ENCODE measurements around the gene PTPRT.

PTPRT gene

DNA sequence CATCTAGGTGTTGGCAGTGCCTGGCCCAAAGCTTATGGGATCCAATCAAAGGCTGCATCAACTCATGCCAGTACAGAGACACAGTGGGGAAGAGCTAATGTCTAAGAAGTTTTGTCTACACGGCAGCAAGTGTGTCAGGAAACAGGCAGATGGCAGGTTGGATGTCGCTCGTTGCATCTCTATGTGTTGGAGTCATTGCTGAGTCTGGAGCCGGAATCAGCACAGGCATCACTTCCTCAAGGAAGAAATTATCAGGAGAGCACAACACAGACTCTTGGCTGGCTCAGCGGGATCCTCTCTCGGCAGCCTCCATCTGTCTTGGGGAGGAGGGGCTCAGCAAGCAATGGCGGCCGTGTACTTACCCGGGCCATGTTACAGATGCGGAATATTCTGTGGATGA lies 1104.3 kb downstream of the PTPRT start:
- DNase-seq, result no peak

DNA sequence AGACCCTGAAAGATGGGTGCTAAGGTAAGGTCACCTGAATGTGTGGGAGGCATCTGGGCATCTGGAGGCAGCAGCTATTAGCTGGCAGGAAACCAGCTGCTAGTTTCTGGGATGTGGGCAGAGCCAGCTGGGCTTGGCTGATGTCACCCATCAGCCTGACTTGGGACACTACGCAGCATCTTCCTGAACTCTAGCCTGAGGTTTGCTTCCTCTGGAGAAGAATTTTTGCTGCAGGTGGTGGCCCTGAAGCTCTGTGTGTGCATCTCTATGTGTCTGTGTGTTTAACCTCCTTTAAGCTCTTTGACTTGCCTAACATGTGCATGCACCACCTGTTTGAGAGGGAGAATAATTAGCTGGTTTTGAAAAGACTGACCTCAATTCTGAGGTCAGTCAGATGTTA lies 1106.4 kb downstream of the PTPRT start:
- no peak for DNase-seq

DNA sequence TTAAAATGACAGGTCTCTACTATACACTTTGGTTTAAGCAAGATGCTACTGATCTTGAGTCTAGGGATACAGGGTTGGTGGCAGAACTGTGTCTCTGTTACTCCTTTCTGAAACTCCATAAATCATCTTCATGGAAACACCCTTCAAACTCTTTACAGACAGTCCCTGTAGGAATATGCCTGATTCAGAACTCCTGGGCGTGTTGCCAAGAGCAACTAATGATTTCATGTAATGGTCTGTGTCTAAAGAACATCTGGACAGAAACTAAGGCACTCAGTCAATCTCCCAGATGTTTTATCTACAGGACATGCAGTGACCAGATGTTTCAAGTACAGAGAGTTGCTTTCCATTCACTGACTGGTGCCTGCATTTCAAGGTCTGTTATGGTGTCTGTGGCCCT lies 1107.1 kb downstream of the PTPRT start:
- no peak for DNase-seq

DNA sequence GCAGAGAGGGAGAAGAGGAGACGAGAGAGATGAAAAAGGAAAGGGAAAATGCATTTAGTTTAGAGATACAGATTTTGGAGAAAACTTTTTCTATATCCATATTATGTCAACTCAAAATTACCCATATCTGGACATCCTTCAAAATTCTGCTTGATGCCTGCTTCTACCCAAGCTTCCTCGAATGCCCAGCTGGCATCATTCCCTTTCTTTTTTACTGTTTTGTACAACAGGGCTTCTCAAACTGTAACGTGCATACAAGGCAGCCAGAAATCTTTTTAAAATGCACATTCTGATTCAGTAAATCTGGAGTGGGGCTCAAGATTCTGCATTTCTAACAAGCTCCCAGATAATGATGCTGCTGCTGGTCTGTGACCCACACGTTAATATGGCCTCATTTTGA lies 1108.8 kb downstream of the PTPRT start:
- DNase-seq, result no peak

DNA sequence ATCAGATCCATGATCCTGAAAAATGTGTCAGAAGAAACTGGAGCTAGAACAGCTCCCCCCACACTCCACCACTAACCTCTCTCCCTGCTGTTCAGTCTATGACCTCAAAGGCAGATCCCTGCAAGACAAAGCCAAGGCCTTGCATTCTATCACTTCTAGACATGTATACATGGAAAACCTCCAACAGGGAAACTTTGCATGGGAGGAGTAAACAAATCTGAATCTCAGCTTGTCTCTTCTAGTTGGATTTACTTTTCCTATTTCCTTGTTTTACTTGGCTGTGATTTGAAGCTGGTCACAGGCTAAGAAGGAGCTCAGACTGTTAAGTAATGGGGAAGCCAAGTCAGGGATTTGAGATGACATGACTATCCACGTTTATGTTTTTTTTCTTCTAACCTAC lies 1114.8 kb downstream of the PTPRT start:
- DNase-seq, result no peak

DNA sequence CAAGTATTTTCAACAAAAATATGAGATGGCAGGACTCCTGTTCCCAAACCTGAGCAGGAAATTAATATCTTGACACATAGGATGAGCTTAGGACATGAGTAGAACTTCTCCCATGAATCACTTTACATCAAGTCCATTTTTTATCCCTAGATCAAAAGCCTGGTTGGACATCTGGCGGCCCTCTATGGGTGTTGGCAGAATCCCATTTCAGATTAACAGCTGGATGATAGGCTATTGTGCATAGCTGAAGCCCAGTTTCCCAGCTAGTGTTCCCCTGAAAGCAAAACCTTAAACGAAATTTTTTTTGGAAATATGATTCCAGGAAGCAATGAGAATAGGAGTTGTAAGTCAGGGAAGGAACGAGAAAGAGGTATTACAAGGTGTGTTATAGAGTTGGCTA lies 1122.1 kb downstream of the PTPRT start:
- no peak for DNase-seq

DNA sequence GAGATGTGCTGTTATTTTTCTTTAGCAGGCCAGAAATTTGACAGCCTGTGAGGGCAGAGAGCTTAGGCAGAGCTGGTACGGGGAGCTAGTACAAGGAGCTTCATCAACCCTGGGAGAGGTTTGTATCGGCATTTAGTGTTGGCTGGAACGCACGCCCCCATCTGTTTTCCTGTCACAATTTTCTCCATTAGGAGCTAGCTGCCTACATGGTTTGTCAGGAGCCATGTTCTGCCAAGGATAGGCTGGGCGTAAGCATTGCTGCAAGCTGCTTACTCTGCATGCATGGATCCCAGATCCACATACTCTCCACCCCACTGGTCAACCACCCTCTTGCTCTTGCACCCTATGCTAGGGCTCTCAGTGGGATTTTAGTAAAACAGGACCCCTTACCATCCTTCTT lies 1122.5 kb downstream of the PTPRT start:
- DNase-seq, result no peak

DNA sequence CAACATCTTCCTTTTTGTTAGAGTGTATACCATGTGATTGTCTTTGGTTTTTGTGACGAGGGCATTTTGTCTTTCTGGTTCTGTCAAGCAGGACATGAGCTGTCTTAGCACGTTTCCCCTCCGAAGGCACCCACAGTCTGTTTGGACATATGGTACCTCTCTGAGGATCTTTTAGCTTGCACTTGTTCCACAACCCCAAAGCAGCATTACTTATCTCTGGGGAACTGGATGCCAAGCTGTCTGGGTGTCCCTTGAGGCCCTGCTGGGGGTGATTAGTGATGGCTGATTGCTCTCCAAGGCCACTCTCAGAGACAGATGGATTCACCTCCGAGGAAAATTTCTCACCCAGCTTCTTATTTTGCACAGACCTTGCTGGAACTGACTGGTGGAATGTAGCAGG lies 1126.6 kb downstream of the PTPRT start:
- no peak for DNase-seq

DNA sequence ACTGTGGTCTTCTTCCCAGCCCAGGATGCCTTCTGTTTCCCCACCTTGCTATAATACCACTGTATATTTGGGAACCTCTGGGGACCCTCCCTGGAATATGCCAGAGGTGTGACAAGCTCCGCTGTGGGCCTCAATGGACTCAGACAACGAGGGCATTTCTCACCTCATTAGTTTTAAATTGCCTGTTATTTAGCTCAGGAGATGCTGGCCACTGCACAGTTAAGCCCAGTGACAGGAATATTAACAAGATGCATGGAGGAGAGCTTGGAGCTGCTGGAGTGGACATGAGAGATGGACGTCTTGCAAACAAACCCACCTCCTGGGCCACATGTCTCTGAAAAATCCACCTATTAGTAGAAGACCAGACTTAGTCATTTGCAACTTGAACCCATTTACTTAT lies 1136.4 kb downstream of the PTPRT start:
- DNase-seq, result no peak

DNA sequence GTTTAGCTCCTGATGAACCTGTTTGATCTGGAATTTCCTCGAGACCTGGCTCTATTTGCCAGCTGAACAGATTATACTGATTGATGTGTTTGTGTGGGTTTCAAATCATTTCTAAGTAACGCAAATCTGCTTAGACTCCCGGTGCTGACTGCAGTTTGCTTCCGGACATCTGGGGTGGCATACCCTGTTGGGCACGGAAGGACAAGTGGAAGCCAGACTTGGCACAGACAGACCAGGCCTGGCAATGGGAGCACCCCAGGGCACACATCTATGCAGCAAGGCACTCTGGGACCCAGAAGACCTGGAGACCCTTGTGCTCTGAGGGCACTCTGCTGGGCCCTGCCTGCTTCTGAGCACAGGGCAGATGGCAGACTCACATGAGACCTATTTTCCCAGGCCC lies 1137.8 kb downstream of the PTPRT start:
- DNase-seq, result no peak

DNA sequence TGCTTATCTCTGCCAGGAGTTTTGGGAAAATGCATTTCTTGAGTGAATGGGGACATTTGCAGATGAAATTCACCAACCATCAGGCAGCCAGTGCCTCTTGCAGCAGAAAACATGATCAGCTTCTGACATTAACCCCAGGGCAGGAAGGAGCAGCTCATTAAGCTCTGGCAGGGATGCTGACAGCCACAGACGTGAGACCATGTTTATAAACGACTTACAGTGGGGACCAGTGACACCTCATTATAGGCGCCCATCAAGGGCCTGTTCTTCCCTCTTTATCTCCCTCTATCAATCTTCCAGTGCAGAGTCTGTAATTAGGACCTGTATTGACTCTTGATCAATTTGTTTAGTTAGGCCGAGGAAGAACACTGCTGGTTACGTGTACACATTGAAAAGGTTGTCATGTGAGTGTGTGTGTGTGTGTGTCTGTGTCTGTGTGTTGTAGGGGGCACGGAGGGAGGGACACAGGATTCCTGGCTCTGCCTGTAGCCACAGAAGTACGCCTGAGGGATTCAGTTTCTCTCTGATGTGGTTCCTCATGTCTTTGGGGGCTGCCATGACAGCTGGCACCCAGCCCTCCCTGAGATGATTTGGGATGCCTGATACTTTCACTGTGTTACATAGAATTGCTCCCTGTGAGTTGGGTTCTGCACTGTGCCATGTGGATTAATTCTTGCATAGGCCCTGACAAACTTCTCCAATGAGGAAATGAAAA lies 1143.2 kb downstream of the PTPRT start:
- DNase-seq, result no peak

DNA sequence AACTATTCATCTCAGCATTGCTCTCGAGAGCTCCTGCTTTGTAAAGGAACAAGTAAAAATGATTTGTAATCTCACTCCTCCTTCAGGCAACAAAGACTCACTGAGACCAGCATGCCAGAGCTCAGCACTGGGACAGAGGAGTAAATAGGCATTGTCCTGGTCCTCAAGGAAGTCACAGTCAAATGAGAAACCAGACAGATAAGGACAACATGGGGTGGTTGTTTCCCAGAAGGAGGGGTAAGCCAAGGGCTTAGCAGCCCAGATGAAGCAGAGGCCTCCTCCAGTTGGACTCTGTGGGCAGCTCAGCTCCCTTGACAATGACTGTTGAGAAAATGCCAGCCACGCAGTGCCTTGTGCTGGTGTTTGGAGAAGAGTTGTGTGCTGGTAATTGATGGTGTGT lies 1145.8 kb downstream of the PTPRT start:
- DNase-seq, result no peak

DNA sequence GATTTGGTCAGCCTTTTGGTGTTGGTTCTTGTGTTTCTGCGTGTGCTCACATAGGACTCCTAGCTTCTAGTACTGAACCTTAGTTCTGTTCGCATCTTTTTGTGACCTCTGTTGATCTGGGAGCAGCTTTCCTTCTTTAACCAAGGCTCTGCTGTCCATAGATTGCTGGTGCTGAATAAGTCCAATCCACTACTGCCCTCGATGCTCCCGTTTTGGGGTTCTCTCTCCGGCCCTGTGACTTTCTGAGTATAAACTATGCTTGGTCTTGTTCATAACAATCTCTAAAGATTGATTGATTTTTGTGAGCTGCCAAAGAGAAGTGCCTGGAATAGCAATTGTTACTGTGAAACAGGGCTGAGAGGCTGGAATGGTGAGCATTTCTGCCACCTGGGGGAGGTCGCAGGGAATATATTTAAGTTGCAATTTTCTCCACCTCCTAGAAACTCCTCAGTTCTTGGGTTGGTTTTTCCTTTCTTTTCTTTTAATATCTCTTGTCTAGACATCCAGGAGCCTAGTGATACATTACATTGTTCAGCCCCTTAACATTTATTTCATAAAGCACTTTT lies 1148.6 kb downstream of the PTPRT start:
- no peak for DNase-seq

DNA sequence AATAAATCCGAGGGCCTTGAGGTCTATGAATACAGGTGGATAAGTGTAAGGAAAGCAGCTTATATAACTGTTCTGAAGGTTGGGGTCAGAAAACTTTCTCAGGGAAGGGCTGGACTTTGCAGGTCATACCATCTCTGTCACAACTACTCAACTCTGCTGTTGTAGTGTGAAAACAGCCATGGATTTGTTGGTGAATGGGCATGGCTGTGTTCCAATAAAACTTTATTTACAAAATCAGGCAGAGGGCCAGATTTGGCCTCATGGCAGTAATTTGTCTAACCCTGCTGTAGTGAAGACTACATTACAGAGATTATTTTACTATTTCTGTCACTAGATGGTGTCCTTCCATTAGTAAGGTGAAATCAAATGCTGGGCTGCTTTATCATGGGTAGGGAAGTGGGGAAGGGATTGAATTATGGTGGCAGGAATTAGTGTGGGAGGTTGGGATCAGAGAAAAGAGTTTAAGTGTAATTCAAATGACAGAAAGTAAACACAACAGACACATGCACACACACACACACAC lies 1161.9 kb downstream of the PTPRT start:
- no peak for DNase-seq

DNA sequence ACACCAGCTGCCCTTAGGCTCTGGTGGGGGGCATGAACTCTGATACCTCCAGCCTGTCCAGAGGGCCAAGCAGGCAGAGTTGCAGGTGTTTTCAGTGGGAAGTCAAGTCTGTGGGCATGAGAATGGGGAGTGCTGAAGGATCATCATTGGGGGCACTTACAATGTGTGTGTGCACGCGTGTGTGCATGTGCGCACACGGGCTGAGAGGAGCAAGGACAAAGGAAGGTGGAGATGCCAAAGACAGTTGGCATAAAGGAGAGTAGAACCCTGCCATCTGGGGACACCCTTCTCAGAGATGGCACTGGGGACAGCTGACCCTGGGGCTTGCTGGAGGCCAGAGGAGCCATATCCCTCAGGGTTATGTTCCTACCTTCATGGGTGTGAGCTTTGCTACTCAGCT lies 1163.1 kb downstream of the PTPRT start:
- no peak for DNase-seq

DNA sequence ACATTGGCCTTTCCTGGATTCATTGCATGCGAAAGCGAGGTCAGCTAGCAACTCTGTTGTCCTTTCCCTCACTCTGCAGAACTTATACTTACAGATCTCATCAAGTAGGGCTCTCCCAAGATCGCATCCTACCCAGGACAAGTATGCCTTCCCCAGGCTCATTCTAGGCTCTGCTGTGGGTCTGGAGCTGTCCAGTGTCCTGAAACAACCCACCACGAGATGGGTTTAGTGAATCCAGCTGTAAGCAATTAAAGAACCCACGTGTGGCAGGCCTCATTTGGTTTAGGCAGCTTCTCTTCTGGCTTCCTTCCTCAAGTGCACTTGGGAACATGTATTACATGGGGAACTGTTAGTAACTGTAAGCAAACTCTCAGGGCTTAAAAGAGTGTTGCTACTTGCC lies 1165.1 kb downstream of the PTPRT start:
- DNase-seq, result no peak
